ENCODE data around the gene COMMD4. TPM values are rescaled to one million over a fixed set of nuclear protein-coding genes. Genes with fewer than 3 reads are reported as not detected.

Gene COMMD4
- total and polyA plus RNA-seq, 4 donors: 22.3 to 80.8 (median 65.8) TPM

Small RNA genes lying within 50 kb of the gene (small RNA-seq; reads per million reads assigned to genes)
- not detected for gene RN7SL327P (ENCODE audit: low replicate concordance)

Other genes with a start within 250 kb of the COMMD4 start
- 1 to 10 TPM; 2.6 to 8.9 TPM for gene C15orf39, start 134.2 kb upstream of the COMMD4 start, total RNA-seq
- 10 to 100 TPM; 11.8 to 15.0 TPM for gene C15orf39, start 134.2 kb upstream of the COMMD4 start, polyA plus RNA-seq (ENCODE audit: insufficient read length in 2 of 2)
- not detected for gene GOLGA6C, start 77.7 kb upstream of the COMMD4 start, total RNA-seq
- gene GOLGA6C, start 77.7 kb upstream of the COMMD4 start, polyA plus RNA-seq (ENCODE audit: insufficient read length in 2 of 2): not detected
- gene GOLGA6D, start 53.2 kb upstream of the COMMD4 start, total RNA-seq: under 1 TPM; 0.06 to 0.10 TPM
- gene GOLGA6D, start 53.2 kb upstream of the COMMD4 start, polyA plus RNA-seq (ENCODE audit: insufficient read length in 2 of 2): under 1 TPM; 0.16 to 0.45 TPM
- gene NEIL1, start 11.0 kb downstream of the COMMD4 start, total RNA-seq: 10 to 100 TPM; 11.8 to 41.3 TPM
- gene NEIL1, start 11.0 kb downstream of the COMMD4 start, polyA plus RNA-seq (ENCODE audit: insufficient read length in 2 of 2): 10 to 100 TPM; 34.3 to 60.9 TPM
- gene MAN2C1, start 32.5 kb downstream of the COMMD4 start, total RNA-seq: 100 to 1,000 TPM in 1 of 2 donors, 10 to 100 TPM in 1; 88.3 to 150 TPM
- 100 to 1,000 TPM; 155 to 256 TPM for gene MAN2C1, start 32.5 kb downstream of the COMMD4 start, polyA plus RNA-seq (ENCODE audit: insufficient read length in 2 of 2)
- 10 to 100 TPM; 37.5 to 40.6 TPM for gene SIN3A, start 115.6 kb downstream of the COMMD4 start, total RNA-seq
- 10 to 100 TPM; 32.6 to 34.8 TPM for gene SIN3A, start 115.6 kb downstream of the COMMD4 start, polyA plus RNA-seq (ENCODE audit: insufficient read length in 2 of 2)
- 10 to 100 TPM; 32.4 to 38.4 TPM for gene PTPN9, start 243.3 kb downstream of the COMMD4 start, total RNA-seq
- gene PTPN9, start 243.3 kb downstream of the COMMD4 start, polyA plus RNA-seq (ENCODE audit: insufficient read length in 2 of 2): 10 to 100 TPM; 40.1 to 44.0 TPM

All from spinal cord (tissue), 4 donors.